GM13977 (cell line): ENCODE data around the gene FAM118B.

Experiments
- DNase-seq: peaks from one replicate; pipeline ENCODE4 v3.0.0; 2012; ENCODE audit warnings: low spot score
- in situ Hi-C: fragments of 300-500 bp; cut with MboI; formaldehyde crosslinking; loops from one replicate; pipeline ENCODE4 v1.12.0; 2022; ENCODE audit warnings: low sequenced_read_pairs, low pct_unique_long_range_greater_than_20kb, mixed read lengths, inconsistent platforms; ENCODE audit not compliant: unreplicated experiment
- TF ChIP-seq, protein P1 (sequence below): IDR thresholded peaks from 2 replicates; pipeline ENCODE4 v1.5.1; 2012; ENCODE audit warnings: mild to moderate bottlenecking, control low read depth; ENCODE audit not compliant: insufficient read depth; ENCODE audit errors: extremely low read depth, missing control alignments

The FAM118B gene

DNA sequence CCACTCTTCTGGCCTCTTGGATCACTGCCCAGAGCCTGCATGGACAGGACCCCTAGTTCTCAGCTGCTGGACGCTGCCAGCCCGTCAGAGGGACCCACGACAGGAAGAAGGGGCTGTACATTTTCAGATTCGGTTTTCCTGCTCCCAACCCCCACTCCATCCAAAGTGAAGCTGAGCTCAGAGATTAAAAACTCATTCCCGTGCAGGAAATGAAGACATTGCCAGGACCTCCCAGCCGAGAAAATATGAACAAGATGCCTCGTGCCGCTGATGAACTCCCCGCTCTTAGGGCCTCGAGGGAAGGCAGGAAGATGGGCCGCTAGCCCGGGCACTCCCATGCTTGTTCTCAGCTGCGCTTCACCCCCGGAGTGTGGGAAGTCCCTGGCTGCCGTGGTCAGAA lies 36.2 kb upstream of the FAM118B start:
- in situ Hi-C loops = no loop called here
- TF ChIP-seq, protein P1, sequence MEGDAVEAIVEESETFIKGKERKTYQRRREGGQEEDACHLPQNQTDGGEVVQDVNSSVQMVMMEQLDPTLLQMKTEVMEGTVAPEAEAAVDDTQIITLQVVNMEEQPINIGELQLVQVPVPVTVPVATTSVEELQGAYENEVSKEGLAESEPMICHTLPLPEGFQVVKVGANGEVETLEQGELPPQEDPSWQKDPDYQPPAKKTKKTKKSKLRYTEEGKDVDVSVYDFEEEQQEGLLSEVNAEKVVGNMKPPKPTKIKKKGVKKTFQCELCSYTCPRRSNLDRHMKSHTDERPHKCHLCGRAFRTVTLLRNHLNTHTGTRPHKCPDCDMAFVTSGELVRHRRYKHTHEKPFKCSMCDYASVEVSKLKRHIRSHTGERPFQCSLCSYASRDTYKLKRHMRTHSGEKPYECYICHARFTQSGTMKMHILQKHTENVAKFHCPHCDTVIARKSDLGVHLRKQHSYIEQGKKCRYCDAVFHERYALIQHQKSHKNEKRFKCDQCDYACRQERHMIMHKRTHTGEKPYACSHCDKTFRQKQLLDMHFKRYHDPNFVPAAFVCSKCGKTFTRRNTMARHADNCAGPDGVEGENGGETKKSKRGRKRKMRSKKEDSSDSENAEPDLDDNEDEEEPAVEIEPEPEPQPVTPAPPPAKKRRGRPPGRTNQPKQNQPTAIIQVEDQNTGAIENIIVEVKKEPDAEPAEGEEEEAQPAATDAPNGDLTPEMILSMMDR = no peak
- DNase-seq = no peak

DNA sequence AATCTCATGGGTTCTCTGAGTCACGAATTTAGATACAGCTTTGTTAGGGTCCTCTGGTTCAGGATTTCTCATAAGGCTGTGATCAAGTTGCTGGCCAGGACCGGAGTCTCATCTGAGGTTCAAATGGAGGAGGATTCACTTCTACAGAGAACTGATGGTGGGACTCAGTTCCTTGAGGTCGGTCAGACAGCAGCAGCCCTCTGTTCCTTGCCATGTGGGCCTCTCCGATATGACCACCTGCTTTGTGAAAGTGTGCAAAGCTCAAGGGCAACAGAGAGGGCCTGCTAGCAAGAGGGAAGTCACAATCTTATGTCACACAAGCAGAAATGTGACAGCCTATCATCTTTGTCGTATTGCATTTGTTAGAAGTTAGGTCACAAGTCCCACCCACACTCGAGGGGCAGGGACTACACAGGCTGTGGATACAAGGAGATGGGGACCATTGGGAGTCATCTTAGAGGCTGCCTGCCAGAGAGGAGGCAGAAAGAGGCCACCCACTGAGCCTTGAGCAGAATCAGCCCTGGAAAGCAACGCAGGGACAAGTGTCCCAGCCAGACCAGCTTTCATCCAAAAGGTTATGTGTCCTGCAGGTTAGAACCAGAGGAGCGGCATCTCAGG lies 34.6 kb upstream of the FAM118B start:
- in situ Hi-C loops = no loop called here

DNA sequence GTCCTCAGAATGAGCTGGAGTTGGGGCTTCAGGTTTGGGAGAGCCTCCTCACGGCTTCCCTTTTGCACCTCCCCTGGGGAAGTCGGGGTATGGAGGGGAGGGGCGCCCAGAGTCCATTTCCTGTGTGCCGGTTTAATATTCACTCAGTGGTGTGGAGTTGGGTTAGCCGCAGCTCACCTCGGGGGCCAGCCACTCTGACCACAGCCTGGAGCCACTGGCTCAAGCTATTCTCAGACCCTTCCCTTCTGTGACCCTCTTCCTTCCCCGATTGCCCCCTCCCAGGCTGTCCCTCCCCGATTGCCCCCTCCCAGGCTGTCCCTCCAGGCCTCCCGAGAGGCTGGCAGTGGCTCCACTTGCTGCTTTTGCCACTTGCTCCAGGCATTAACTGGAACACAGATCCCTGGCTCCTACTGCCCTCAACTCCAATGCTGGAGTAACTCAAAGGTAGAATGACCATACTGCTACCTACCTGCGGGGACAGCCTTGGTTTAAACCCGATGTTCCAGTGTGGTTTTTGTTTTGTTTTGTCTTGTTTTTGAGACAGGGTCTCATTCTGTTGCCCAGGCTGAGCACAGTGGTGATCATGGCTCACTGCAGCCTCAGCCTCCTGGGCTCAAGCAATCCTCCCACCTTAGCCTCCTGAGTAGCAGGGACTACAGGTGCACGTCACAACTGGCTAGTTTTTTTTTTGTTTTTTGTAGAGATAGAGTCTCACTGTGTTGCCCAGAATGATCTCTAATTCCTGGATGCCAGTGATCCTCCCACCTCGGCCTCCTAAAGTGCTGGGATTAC lies 29.4 kb upstream of the FAM118B start:
- in situ Hi-C loops = no loop called here
- TF ChIP-seq, protein P1 = no peak
- no peak for DNase-seq

More for the DNA sequence above, 34.6 kb upstream of the FAM118B start:
- TF ChIP-seq, protein P1 = no peak
- no peak for DNase-seq

DNA sequence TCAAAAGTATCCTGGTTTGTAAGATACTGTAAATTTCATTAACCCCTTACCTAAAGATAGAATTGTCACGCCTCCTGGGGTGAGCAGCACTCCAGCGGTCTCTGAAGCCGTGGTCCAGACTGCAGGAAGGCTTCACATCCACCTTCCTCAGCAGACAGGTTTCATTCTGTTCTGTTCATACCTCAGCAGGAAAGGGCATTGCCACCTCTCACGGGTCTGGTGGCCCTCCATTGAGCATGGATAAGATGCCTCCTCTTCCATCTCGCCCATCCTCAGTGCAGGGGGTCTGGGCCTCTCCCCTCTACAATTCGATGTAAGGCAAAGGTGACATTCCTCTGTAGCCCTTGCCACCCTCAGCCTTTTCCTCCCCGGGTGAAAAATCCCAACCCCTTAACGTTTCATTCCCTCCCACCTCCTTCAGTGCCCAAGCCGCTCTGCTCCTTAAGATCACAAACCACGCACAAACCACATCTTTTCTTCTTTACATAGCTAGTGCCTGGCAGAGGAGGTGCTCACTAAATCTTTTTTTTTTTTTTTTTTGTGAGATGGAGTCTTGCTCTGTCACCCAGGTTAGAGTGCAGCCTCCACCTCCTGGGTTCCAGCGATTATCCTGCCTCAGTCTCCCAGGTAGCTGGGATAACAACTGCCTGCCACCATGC lies 28.7 kb upstream of the FAM118B start:
- in situ Hi-C loops = no loop called here
- TF ChIP-seq, protein P1 = no peak
- DNase-seq = no peak

DNA sequence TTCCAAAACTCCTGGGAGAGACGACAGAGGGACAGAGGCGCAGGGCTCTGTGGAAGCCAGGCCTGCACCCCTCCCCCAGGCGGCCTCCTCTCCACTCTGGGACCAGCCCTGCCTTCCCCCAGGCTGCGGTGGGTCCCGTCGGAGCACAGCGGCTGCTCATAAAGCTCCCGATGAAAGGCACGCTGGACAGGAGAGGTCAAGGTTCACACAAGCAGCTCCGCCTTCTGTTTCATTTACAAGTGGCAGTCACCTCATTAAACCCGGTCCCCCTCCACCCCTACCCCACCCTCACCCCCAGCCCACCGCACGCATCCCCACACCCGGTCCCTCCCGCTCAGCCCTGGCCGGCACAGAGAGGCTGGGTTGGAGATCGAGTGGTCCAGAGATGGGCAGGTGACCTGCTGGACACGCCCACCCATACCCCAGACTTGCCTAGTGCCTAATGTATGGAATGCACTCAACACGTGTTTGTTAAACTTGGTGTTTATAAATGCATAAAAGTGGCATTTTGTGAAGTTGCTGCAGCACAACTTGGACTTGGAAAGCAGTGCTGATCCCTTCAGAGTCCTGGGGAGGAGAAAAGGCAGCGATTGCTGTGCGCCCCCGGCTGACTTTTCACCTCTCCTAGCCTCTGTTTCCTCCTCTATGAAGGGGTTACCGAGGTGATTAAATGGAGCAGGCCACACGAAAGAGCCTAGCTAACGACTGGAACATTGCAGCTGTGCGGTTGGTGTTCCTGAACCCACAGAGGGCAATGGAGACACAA lies 26.1 kb upstream of the FAM118B start:
- TF ChIP-seq, protein P1 = no peak
- in situ Hi-C loops = no loop called here
- no peak for DNase-seq

DNA sequence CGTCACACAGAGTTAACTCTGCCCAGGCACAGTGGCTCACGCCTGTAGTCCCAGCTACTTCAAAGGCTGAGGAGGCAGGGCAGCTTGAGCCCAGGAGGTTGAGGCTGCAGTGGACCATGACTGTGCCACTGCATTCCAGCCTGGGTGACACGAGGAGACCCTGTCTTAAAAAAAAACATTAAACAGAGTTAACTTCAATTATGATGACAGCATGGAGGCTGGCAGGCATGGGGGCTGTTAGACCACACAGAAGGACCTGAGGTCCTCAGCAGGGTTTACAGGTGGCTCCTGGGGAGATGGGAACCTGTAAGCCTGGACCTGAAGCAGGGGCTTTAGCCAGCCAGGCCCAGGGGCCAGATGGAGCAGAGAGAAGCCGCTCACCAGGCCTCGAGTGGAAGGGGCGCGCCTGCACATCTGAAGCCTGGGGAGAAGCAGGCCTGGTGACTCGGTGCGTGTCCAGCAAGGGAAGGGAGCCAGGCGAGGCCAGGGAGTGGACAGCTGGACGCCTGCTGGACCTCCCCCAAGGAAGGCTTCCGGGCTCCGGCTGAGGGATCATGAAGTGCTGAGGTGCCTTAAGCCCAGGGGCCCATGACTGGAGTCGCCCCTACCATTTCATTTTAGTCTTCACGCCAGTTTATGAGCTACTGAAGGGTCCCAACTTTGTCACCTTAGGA lies 25.4 kb upstream of the FAM118B start:
- in situ Hi-C loops = no loop called here

More for the DNA sequence above, 25.4 kb upstream of the FAM118B start:
- no peak for DNase-seq
- TF ChIP-seq, protein P1 = no peak
